A549 (cell line): ENCODE data around the gene PRTFDC1. TPM values are rescaled to one million over a fixed set of nuclear protein-coding genes. Genes with fewer than 3 reads are reported as not detected.

Source experiments
- ATAC-seq, 2 experiments: fragments of 200-7000 bp in 1 of 2; fragments of >200 bp in 1 of 2; cut with Nextera tagmentation in 1 of 2; cut with Tn5 transposase in 1 of 2; 3 replicates each; pipeline versions ENCODE4 v1.8.0 to v1.9.1; 2018 to 2020; ENCODE audit warnings: mild to moderate bottlenecking in 1 of 2, moderate library complexity in 1 of 2
- CTCF ChIA-PET: fragments of 300-600 bp; sonication (Branson Sonifier 250); formaldehyde crosslinking; extraction: SDS; loops from one replicate; lab custom pipeline; 2021; ENCODE audit warnings: antibody characterized with exemption, inconsistent platforms; lab: Yijun Ruan, JAX
- POLR2A ChIA-PET: fragments of 350-600 bp; formaldehyde crosslinking; extraction: SDS; loops from one replicate; lab custom pipeline; 2021; ENCODE audit warnings: antibody characterized with exemption, inconsistent platforms; lab: Yijun Ruan, JAX
- DNase-seq, 2 experiments: peaks; one replicate each; pipeline versions ENCODE4 v3.0.0 to v3.0.0-alpha.2; 2011 to 2016; ENCODE audit warnings: low read depth in 1 of 2, low spot score in 1 of 2
- FAIRE-seq: peaks from 2 replicates; lab custom pipeline; 2011; peaks lifted over from hg19 to GRCh38; lab: Jason Lieb, UNC
- H3K27ac ChIP-seq, 2 experiments: fragments of >200 bp; sonication (Bioruptor Twin); formaldehyde crosslinking; 3 replicates each; pipeline ENCODE4 v1.5.1; 2016 to 2017
- H3K4me1 ChIP-seq: fragments of >200 bp; sonication (Bioruptor Twin); formaldehyde crosslinking; 3 replicates; pipeline ENCODE4 v1.6.1; 2016
- H3K4me2 ChIP-seq: fragments of >200 bp; sonication (Bioruptor Twin); formaldehyde crosslinking; 3 replicates; pipeline ENCODE4 v1.6.1; 2016
- H3K4me3 ChIP-seq: fragments of >200 bp; sonication (Bioruptor Twin); formaldehyde crosslinking; 3 replicates; pipeline ENCODE4 v1.5.1; 2016
- H3K9me3 ChIP-seq: fragments of >200 bp; sonication (Bioruptor Twin); formaldehyde crosslinking; 3 replicates; pipeline ENCODE4 v1.6.1; 2016
- BHLHE40 ChIP-seq: IDR thresholded peaks from 2 replicates; pipeline ENCODE4 v1.6.1; 2012; ENCODE audit warnings: low read depth, low read length, inconsistent platforms
- CEBPB ChIP-seq, 2 experiments: fragments of >200 bp in 1 of 2; sonication (Bioruptor Twin) in 1 of 2; formaldehyde crosslinking in 1 of 2; IDR thresholded peaks; 2 replicates each; pipeline ENCODE4 v1.6.1; 2012 to 2016
- CHD2 ChIP-seq: fragments of 150-350 bp; IDR thresholded peaks from 2 replicates; pipeline ENCODE4 v1.6.1; 2014; ENCODE audit warnings: low read length; ENCODE audit not compliant: partially characterized antibody
- CHD4 ChIP-seq: fragments of 200-600 bp; sonication (generic); IDR thresholded peaks from 2 replicates; pipeline ENCODE4 v1.6.1; 2016; ENCODE audit warnings: antibody characterized with exemption, mild to moderate bottlenecking, borderline replicate concordance
- ESRRA ChIP-seq: fragments of 150-350 bp; IDR thresholded peaks from 2 replicates; pipeline ENCODE4 v1.6.1; 2014; ENCODE audit warnings: mild to moderate bottlenecking, low read length, borderline replicate concordance
- FOSB ChIP-seq: fragments of 250-450 bp; sonication (Bioruptor Pico); IDR thresholded peaks from 2 replicates; pipeline ENCODE4 v1.5.0; 2020; ENCODE audit warnings: mild to moderate bottlenecking, moderate library complexity
- FOSL2 ChIP-seq, 2 experiments: fragments of 450-650 bp in 1 of 2; fragments of >200 bp in 1 of 2; sonication (Bioruptor Twin) in 1 of 2; formaldehyde crosslinking; IDR thresholded peaks; 2 replicates each; pipeline versions ENCODE4 v1.5.0 to v1.6.1; 2016 to 2020; ENCODE audit warnings: mild to moderate bottlenecking in 1 of 2, moderate library complexity in 1 of 2
- FOXS1 ChIP-seq: fragments of 250-450 bp; sonication (Bioruptor Pico); IDR thresholded peaks from 2 replicates; pipeline ENCODE4 v1.5.0; 2020; ENCODE audit warnings: mild to moderate bottlenecking, moderate library complexity
- HEYL ChIP-seq: fragments of 250-450 bp; sonication (Bioruptor Pico); IDR thresholded peaks from 2 replicates; pipeline ENCODE4 v1.8.0; 2021; ENCODE audit warnings: mild to moderate bottlenecking, moderate library complexity
- HOXA7 ChIP-seq: fragments of 250-450 bp; sonication (Bioruptor Pico); IDR thresholded peaks from 2 replicates; pipeline ENCODE4 v1.5.0; 2020; ENCODE audit warnings: mild to moderate bottlenecking, moderate library complexity
- HOXB13 ChIP-seq: fragments of 250-450 bp; sonication (Bioruptor Pico); IDR thresholded peaks from 2 replicates; pipeline ENCODE4 v1.5.0; 2020; ENCODE audit warnings: low read depth, mild to moderate bottlenecking, moderate library complexity
- JUNB ChIP-seq: fragments of >200 bp; sonication (Bioruptor Twin); formaldehyde crosslinking; IDR thresholded peaks from 2 replicates; pipeline ENCODE4 v1.6.1; 2016
- MAFK ChIP-seq: fragments of 450-650 bp; IDR thresholded peaks from 2 replicates; pipeline ENCODE4 v1.6.1; 2014; ENCODE audit not compliant: partially characterized antibody
- MYC ChIP-seq: IDR thresholded peaks from 2 replicates; pipeline ENCODE4 v1.6.1; 2012; ENCODE audit warnings: mild to moderate bottlenecking, inconsistent platforms, low read length, improper control_type of control experiment, borderline replicate concordance
- NFE2L2 ChIP-seq: fragments of 150-350 bp; conservative IDR thresholded peaks from 2 replicates; pipeline ENCODE4 v1.6.1; 2014; ENCODE audit warnings: low read length
- NPAS2 ChIP-seq: fragments of 250-450 bp; sonication (Bioruptor Pico); IDR thresholded peaks from 2 replicates; pipeline ENCODE4 v1.8.0; 2022; ENCODE audit warnings: mild to moderate bottlenecking, moderate library complexity, borderline replicate concordance
- PHF8 ChIP-seq: fragments of 200-600 bp; sonication (generic); IDR thresholded peaks from 2 replicates; pipeline ENCODE4 v1.6.1; 2016; ENCODE audit warnings: low read depth, mild to moderate bottlenecking, antibody characterized with exemption, moderate library complexity, borderline replicate concordance
- RCOR1 ChIP-seq: fragments of 150-350 bp; IDR thresholded peaks from 2 replicates; pipeline ENCODE4 v1.6.1; 2014; ENCODE audit warnings: antibody characterized with exemption, low read length, low read depth
- RFX5 ChIP-seq: fragments of 450-650 bp; IDR thresholded peaks from 2 replicates; pipeline ENCODE4 v1.7.1; 2014; ENCODE audit warnings: antibody characterized with exemption, mild to moderate bottlenecking, moderate library complexity
- TP53 ChIP-seq: fragments of 250-450 bp; sonication (Bioruptor Pico); IDR thresholded peaks from 2 replicates; pipeline ENCODE4 v1.5.0; 2021; ENCODE audit warnings: mild to moderate bottlenecking, moderate library complexity
- ZC3H11A ChIP-seq: fragments of 450-650 bp; IDR thresholded peaks from 2 replicates; pipeline ENCODE4 v1.6.1; 2014; ENCODE audit warnings: antibody characterized with exemption, mild to moderate bottlenecking
- ZFP36 ChIP-seq: fragments of 450-650 bp; IDR thresholded peaks from 2 replicates; pipeline ENCODE4 v1.6.1; 2014; ENCODE audit warnings: borderline replicate concordance; ENCODE audit not compliant: partially characterized antibody
- WGBS: methylation state at CpG from one replicate; pipeline ENCODE4 v1.1.6; 2017; ENCODE audit errors: missing lambda C conversion rate; 5-methylcytosine and 5-hydroxymethylcytosine counted together
- polyA plus RNA-seq, 4 experiments: library from polyadenylated mRNA; depleted of rRNA in 3 of 4; stranded (reverse); fragments of >200 nt; fragmentation: RNase III in 1 of 4; extraction: RNeasy Plus Mini Kit Qiagen cat#74134 plus additional on column Dnase treatment in 1 of 4; gene quantifications; 2 replicates in 3 of 4; 3 replicates in 1 of 4; pipeline ENCODE4 v1.2.3, GENCODE V29; 2011 to 2017
- TF ChIP-seq, protein P1 (sequence below): fragments of 200-600 bp; sonication (generic); IDR thresholded peaks from 2 replicates; pipeline ENCODE4 v1.6.1; 2016; ENCODE audit warnings: antibody characterized with exemption, mild to moderate bottlenecking, moderate library complexity
- TF ChIP-seq, protein P2 (sequence below): fragments of 250-450 bp; sonication (Bioruptor Pico); IDR thresholded peaks from 2 replicates; pipeline ENCODE4 v1.5.0; 2021; ENCODE audit warnings: mild to moderate bottlenecking, moderate library complexity, borderline replicate concordance
- TF ChIP-seq, protein P3 (sequence below): fragments of >200 bp; sonication (Bioruptor Twin); formaldehyde crosslinking; IDR thresholded peaks from 2 replicates; pipeline ENCODE4 v1.6.1; 2016

The PRTFDC1 gene
- polyA plus RNA-seq, 2 of the 4 experiments (the other 2 are of a cell fraction) = 35.6 to 39.2 TPM

DNA sequence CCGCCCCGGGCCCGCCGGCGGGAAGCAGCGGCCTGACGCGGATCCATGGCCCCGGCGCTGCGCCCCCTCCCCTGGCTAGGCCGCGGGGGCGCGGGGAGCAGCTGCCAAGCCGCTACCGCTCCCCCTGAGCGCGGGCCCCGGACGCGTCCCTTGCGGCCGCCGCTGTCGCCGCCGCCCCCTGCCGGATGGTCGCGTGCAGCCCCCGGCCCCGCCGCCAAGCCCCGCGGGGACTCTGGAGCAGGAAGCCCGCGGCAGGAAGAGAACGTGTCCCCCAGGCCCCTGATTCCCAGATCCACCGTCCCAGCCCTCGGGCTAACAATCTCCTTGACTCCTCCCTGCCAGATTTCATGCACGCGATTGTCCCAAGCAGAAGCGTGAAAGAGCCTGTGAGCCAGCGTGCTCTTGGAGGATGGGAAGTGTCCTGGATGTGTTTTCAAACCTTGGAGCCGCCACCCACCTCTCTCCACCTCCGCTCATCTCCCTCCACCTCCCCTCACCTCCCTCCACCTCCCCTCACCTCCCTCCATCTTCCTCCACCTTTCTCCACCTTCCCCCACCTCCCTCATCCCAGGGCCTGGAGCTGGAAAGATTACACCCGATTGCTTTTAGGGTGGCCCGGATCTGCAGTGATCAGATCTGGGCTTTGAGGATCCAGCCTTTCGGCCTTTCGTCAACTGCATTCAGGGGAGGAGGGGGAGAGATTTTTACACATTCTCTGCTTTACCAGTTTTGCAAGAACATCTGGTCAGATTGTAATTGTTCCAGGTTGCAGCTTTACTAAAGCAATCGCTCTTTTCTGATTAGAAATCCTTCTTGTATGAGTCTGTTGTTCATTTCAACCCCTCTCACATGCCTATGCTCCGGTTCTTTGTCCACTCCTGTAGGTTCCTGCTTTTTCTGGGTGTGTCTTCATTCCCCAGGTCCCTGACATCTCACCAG lies 570 bp upstream of the PRTFDC1 start (continued):
- TF ChIP-seq FOXS1 (CRISPR knock-in tag) (no peak), CHD2 (no peak), PHF8 (0 out of 2 replicates have a peak, but pooled peaks have one; percentile 24)

DNA sequence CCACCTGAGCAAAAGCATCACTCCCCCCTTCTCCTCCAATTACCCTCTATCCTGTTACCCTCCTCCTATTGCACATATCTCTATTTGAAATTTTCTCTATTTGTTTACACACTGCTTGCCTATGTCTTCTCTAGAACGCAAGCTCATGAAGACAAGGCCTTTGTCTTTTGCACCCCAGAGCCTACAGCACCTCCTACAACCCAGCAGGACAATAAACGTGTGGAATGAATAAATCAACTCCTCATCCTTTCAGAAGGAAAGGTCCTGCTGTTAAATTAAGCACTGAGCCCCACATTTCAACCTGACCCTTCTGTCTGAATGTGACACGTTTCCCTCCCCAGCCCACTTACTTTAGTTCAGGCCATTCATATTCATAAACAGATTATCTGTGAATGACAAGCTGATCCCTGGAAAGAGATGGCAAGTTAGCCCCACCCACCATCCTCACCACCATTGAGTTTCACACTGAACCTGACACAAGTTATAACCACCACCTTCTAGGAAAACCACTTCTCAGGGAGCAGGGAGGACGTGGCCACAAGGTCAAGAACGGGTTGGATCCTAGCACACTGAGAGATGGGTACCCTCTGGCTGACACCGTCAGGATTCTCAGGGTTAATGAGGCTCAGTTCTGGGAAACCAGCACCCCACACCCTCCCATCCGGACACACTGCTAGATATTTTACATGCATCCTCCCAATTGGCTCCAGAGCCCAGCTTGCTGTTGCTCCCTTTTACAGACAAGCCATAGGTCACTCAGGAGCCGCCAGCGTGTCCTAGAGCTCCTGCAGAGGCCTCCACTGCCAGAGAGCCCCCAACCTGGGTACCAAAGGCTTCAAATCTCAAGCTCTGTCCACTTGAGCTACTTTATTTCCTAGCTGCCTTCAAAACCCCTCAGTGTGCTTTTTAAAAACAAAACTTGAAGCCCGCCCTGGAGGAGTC lies 934 bp downstream of the PRTFDC1 start:
- peak overlapping the region; percentile 97 to 100 for H3K27ac ChIP-seq
- H3K4me3 ChIP-seq = peak overlapping the region; percentile 76
- TF ChIP-seq, protein P1, sequence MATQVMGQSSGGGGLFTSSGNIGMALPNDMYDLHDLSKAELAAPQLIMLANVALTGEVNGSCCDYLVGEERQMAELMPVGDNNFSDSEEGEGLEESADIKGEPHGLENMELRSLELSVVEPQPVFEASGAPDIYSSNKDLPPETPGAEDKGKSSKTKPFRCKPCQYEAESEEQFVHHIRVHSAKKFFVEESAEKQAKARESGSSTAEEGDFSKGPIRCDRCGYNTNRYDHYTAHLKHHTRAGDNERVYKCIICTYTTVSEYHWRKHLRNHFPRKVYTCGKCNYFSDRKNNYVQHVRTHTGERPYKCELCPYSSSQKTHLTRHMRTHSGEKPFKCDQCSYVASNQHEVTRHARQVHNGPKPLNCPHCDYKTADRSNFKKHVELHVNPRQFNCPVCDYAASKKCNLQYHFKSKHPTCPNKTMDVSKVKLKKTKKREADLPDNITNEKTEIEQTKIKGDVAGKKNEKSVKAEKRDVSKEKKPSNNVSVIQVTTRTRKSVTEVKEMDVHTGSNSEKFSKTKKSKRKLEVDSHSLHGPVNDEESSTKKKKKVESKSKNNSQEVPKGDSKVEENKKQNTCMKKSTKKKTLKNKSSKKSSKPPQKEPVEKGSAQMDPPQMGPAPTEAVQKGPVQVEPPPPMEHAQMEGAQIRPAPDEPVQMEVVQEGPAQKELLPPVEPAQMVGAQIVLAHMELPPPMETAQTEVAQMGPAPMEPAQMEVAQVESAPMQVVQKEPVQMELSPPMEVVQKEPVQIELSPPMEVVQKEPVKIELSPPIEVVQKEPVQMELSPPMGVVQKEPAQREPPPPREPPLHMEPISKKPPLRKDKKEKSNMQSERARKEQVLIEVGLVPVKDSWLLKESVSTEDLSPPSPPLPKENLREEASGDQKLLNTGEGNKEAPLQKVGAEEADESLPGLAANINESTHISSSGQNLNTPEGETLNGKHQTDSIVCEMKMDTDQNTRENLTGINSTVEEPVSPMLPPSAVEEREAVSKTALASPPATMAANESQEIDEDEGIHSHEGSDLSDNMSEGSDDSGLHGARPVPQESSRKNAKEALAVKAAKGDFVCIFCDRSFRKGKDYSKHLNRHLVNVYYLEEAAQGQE = no peak
- TF ChIP-seq ZFP36 (no peak), HEYL (no peak), NFE2L2 (no peak), NPAS2 (CRISPR knock-in tag) (no peak)
- H3K9me3 ChIP-seq = no peaks in the 10 kb centered on the region
- H3K4me1 ChIP-seq = peaks cover 27% of the 10 kb centered on the region
- DNase-seq (peak; percentile 17 to 46), FAIRE-seq (no peak), ATAC-seq (peak; percentile 39 to 79)
- H3K4me2 ChIP-seq = peak overlapping the region; percentile 84
- WGBS = 61% methylated on average over 10 of the region's 10 CpGs
- ChIA-PET CTCF (interaction anchor here (0.6 to 1.7 kb wide), 11 partner anchors 8 to 153 kb away, joined by 3 to 9 read pairs (median 3); no protein-coding TSS in a partner anchor), POLR2A (interaction anchor here (0.7 to 1.4 kb wide), 8 partner anchors 12 to 230 kb away, joined by 3 to 6 read pairs (median 3); partner anchors contain the start of gene THNSL1)

DNA sequence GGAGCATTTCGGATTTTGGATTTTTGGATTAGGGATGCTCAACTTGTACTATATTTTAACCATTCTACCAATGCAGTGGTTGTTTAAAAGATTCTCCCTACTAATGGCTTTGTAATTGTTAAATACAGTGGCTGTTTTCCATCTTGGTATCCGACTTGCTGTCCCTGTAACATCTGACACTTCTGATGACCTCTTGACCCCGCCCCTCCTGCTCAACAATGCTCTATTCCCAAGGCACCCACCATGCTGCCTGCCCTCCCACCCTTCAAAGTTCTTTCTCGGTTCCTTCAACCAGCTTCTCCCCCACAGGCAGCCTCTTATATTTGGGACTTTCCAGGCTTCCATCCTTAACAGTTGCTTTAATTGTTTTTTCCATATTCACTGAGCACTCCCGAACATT lies 2.0 kb downstream of the PRTFDC1 start:
- no peak for FAIRE-seq
- no peaks in the 10 kb centered on the region for H3K9me3 ChIP-seq
- no peak for ATAC-seq
- TF ChIP-seq JUNB (no peak), HOXB13 (CRISPR knock-in tag) (no peak), MAFK (no peak), CHD4 (no peak), RFX5 (no peak), HOXA7 (CRISPR knock-in tag) (no peak), CEBPB (IDR thresholded peaks at IDR 0.05) (no peak), TP53 (CRISPR knock-in tag) (no peak), ESRRA (no peak), FOSL2 (IDR thresholded peaks at IDR 0.05) (no peak), FOSL2 (CRISPR knock-in tag; IDR thresholded peaks at IDR 0.05) (no peak), ZC3H11A (no peak), FOSB (CRISPR knock-in tag) (no peak), BHLHE40 (no peak), CHD2 (no peak), RCOR1 (no peak), MYC (no peak)
- TF ChIP-seq, protein P2, sequence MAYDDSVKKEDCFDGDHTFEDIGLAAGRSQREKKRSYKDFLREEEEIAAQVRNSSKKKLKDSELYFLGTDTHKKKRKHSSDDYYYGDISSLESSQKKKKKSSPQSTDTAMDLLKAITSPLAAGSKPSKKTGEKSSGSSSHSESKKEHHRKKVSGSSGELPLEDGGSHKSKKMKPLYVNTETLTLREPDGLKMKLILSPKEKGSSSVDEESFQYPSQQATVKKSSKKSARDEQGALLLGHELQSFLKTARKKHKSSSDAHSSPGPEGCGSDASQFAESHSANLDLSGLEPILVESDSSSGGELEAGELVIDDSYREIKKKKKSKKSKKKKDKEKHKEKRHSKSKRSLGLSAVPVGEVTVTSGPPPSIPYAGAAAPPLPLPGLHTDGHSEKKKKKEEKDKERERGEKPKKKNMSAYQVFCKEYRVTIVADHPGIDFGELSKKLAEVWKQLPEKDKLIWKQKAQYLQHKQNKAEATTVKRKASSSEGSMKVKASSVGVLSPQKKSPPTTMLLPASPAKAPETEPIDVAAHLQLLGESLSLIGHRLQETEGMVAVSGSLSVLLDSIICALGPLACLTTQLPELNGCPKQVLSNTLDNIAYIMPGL (CRISPR knock-in tag) = no peak
- TF ChIP-seq, protein P3, sequence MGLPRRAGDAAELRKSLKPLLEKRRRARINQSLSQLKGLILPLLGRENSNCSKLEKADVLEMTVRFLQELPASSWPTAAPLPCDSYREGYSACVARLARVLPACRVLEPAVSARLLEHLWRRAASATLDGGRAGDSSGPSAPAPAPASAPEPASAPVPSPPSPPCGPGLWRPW = no peak
- peaks cover 28% of the 10 kb centered on the region for H3K4me1 ChIP-seq
- H3K4me3 ChIP-seq = no peak overlapping the region
- WGBS = 88% methylated on average over 5 of the region's 5 CpGs
- H3K4me2 ChIP-seq = no peak overlapping the region
- ChIA-PET CTCF (interaction anchor here (1.5 kb wide), 1 partner anchor 27 kb away, joined by 3 read pairs; no protein-coding TSS in a partner anchor), POLR2A (no interaction called here)
- DNase-seq = no peak
- H3K27ac ChIP-seq = no peak overlapping the region
